HepG2 (cell line): ENCODE results near the gene C2orf74. TPM values are rescaled to one million over a fixed set of nuclear protein-coding genes. Genes with fewer than 3 reads are reported as not detected.

Experiments used
- ARNT2 ChIP-seq: sonication (generic); formaldehyde crosslinking; IDR thresholded peaks from 2 replicates; pipeline ENCODE4 v1.8.0; 2022; ENCODE audit warnings: mild to moderate bottlenecking, low read depth, missing genetic modification reagents, moderate library complexity
- DR1 ChIP-seq: sonication (generic); formaldehyde crosslinking; IDR thresholded peaks from 2 replicates; pipeline ENCODE4 v1.8.0; 2021; ENCODE audit warnings: mild to moderate bottlenecking, missing genetic modification reagents, inconsistent platforms
- KIAA2018 ChIP-seq: sonication (generic); formaldehyde crosslinking; IDR thresholded peaks from 2 replicates; pipeline ENCODE4 v1.5.0; 2020; ENCODE audit warnings: mild to moderate bottlenecking, missing genetic modification reagents, borderline replicate concordance
- MIXL1 ChIP-seq: IDR thresholded peaks from 2 replicates; pipeline ENCODE4 v1.6.1; 2016
- NFE2 ChIP-seq: sonication (generic); formaldehyde crosslinking; IDR thresholded peaks from 2 replicates; pipeline ENCODE4 v1.4.0; 2020; ENCODE audit warnings: missing genetic modification reagents
- RBFOX2 ChIP-seq: fragments of 200-400 bp; formaldehyde crosslinking; IDR thresholded peaks from 2 replicates; pipeline ENCODE4 v1.6.1; 2017; ENCODE audit warnings: low read depth, mild to moderate bottlenecking, low read length
- SP5 ChIP-seq: IDR thresholded peaks from 2 replicates; pipeline ENCODE4 v1.6.1; 2016; ENCODE audit warnings: low read depth, borderline replicate concordance
- STAT6 ChIP-seq: sonication (generic); formaldehyde crosslinking; IDR thresholded peaks from 2 replicates; pipeline ENCODE4 v1.4.0; 2020; ENCODE audit warnings: missing genetic modification reagents, mild to moderate bottlenecking, borderline replicate concordance
- TBP ChIP-seq: sonication (generic); formaldehyde crosslinking; IDR thresholded peaks from 2 replicates; pipeline ENCODE4 v1.5.0; 2020; ENCODE audit warnings: missing genetic modification reagents
- TEAD3 ChIP-seq: optimal IDR thresholded peaks from 2 replicates; pipeline ENCODE3; 2016; ENCODE audit warnings: borderline replicate concordance
- TOPORS ChIP-seq: sonication (generic); formaldehyde crosslinking; IDR thresholded peaks from 2 replicates; pipeline ENCODE4 v1.8.0; 2023; ENCODE audit warnings: mild to moderate bottlenecking, missing genetic modification reagents
- ZFP62 ChIP-seq: sonication (generic); formaldehyde crosslinking; IDR thresholded peaks from 2 replicates; pipeline ENCODE4 v1.4.0; 2020; ENCODE audit warnings: missing genetic modification reagents
- ZFP91 ChIP-seq: sonication (generic); formaldehyde crosslinking; IDR thresholded peaks from 2 replicates; pipeline ENCODE4 v1.9.0; 2022; ENCODE audit warnings: missing genetic modification reagents, mild to moderate bottlenecking, borderline replicate concordance
- ZNF232 ChIP-seq: sonication (generic); formaldehyde crosslinking; IDR thresholded peaks from 2 replicates; pipeline ENCODE4 v1.4.0; 2020; ENCODE audit warnings: missing genetic modification reagents, borderline replicate concordance
- ZNF441 ChIP-seq: sonication (generic); formaldehyde crosslinking; IDR thresholded peaks from 2 replicates; pipeline ENCODE4 v1.7.0; 2021; ENCODE audit warnings: missing genetic modification reagents, borderline replicate concordance
- ZNF780A ChIP-seq: sonication (generic); formaldehyde crosslinking; IDR thresholded peaks from 2 replicates; pipeline ENCODE4 v1.8.0; 2022; ENCODE audit warnings: mild to moderate bottlenecking, missing genetic modification reagents, moderate library complexity
- polyA plus RNA-seq, 8 experiments: library from polyadenylated mRNA; depleted of rRNA in 3 of 8; stranded (reverse) in 7 of 8; unstranded in 1 of 8; fragments of >200 nt; fragmentation: Illumina TruSeq in 4 of 8; extraction: Trizol in 4 of 8; gene quantifications; 2 replicates each; pipeline versions ENCODE4 v1.2.1 to v1.2.3, GENCODE V29; 2011 to 2016; ENCODE audit warnings: low read depth in 4 of 8, missing spikeins in 1 of 8, mixed read lengths in 1 of 8; ENCODE audit not compliant: insufficient read depth in 1 of 8
- total RNA-seq, 5 experiments: library from RNA; depleted of rRNA; stranded (reverse); fragments of >200 nt; fragmentation: Illumina TruSeq; extraction: Trizol; gene quantifications; 2 replicates each; pipeline ENCODE4 v1.2.3, GENCODE V29; 2016; ENCODE audit warnings: low read depth in 1 of 5

The C2orf74 gene
- total and polyA plus RNA-seq, 2 of the 13 experiments (the other 11 are each of a cell fraction or from before 2014, with no cell fraction given): 10.6 to 13.8 TPM

- TF ChIP-seq KIAA2018 (CRISPR knock-in tag) (no peak; the same call in 1 of the 2 replicates), ZFP62 (CRISPR knock-in tag) (no peak), ZNF441 (CRISPR knock-in tag) (peak; percentile 60; the same call in 1 of the 2 replicates), SP5 (CRISPR knock-in tag) (no peak; the same call in none of the 2 replicates), TBP (CRISPR knock-in tag) (no peak), ZFP91 (peak; percentile 93), ARNT2 (CRISPR knock-in tag) (peak; percentile 95), ZNF780A (CRISPR knock-in tag) (peak; percentile 58; the same call in 1 of the 2 replicates), TEAD3 (no peak), NFE2 (no peak; the same call in 1 of the 2 replicates), DR1 (CRISPR knock-in tag) (no peak), RBFOX2 (peak; percentile 96), STAT6 (no peak; the same call in 1 of the 2 replicates), TOPORS (CRISPR knock-in tag) (peak; percentile 85), MIXL1 (CRISPR knock-in tag) (no peak), ZNF232 (CRISPR knock-in tag) (no peak; the same call in 1 of the 2 replicates)
Observed at GRCh38 chr2:61176755-61177726, 15.1 kb downstream of the C2orf74 start (continued).
